Panc1 (cell line): ENCODE data around the gene CGB1. TPM values are rescaled to one million over a fixed set of nuclear protein-coding genes. Genes with fewer than 3 reads are reported as not detected.
"Not testable (repeated sequence)": the region's sequence is repeated elsewhere in the genome, so short reads cannot be mapped to it uniquely, and the experiment has no call there.

ENCODE experiments used
- ATAC-seq: fragments of 200-7000 bp; cut with Tn5 transposase; 2 replicates; pipeline ENCODE4 v1.9.1; 2020; ENCODE audit warnings: mild to moderate bottlenecking, moderate library complexity
- BruUV-seq: library from RNA; stranded (reverse); fragments of 400-500 nt; replicated peaks from 2 replicates; lab custom pipeline; 2021; lab: Mats Ljungman, UMichigan
- CTCF ChIA-PET: fragments of 300-600 bp; sonication (Branson Sonifier 250); formaldehyde crosslinking; loops from one replicate; lab custom pipeline; 2022; ENCODE audit warnings: antibody characterized with exemption; lab: Charles Lee
- POLR2A ChIA-PET: fragments of 300-600 bp; sonication (Branson Sonifier 250); formaldehyde crosslinking; loops from one replicate; lab custom pipeline; 2022; ENCODE audit warnings: antibody characterized with exemption; lab: Charles Lee
- DNase-seq: peaks from one replicate; pipeline ENCODE4 v3.0.0-alpha.2; 2010; ENCODE audit warnings: low read depth, low spot score
- H3K27ac ChIP-seq: 2 replicates; pipeline ENCODE4 v1.5.1; 2011; ENCODE audit warnings: mild to moderate bottlenecking, low read length, inconsistent platforms
- H3K27me3 ChIP-seq: fragments of 200-500 bp; sonication (Bioruptor generic); 2 replicates; pipeline ENCODE4 v1.6.0; 2014; ENCODE audit warnings: low read length, inconsistent platforms; ENCODE audit not compliant: control insufficient read depth, insufficient read depth
- H3K36me3 ChIP-seq: fragments of 200-500 bp; sonication (Bioruptor generic); 2 replicates; pipeline ENCODE4 v1.5.1; 2014; ENCODE audit warnings: inconsistent platforms, mild to moderate bottlenecking, low read length, moderate library complexity; ENCODE audit not compliant: control insufficient read depth, insufficient read depth
- H3K4me1 ChIP-seq: 2 replicates; pipeline ENCODE4 v1.5.1; 2011; ENCODE audit warnings: inconsistent platforms, mild to moderate bottlenecking, low read length, moderate library complexity; ENCODE audit not compliant: control insufficient read depth, insufficient read depth
- H3K4me3 ChIP-seq, 2 experiments: 2 replicates each; pipeline ENCODE4 v1.5.1; 2011 to 2012; ENCODE audit warnings: low read depth in 2 of 2, low read length in 2 of 2, mild to moderate bottlenecking in 2 of 2, inconsistent platforms in 1 of 2, moderate library complexity in 1 of 2
- H3K9me3 ChIP-seq: fragments of 200-500 bp; sonication (Bioruptor generic); 2 replicates; pipeline ENCODE4 v1.5.1; 2014; ENCODE audit warnings: low read depth, mild to moderate bottlenecking, inconsistent platforms, low read length, moderate library complexity; ENCODE audit not compliant: control insufficient read depth, insufficient read depth
- CTCF ChIP-seq: fragments of 450-650 bp; IDR thresholded peaks from 2 replicates; pipeline ENCODE4 v1.5.1; 2017; ENCODE audit warnings: mild to moderate bottlenecking
- POLR2AphosphoS5 ChIP-seq: IDR thresholded peaks from 2 replicates; pipeline ENCODE4 v1.6.1; 2012; ENCODE audit warnings: mild to moderate bottlenecking, low read depth, low read length, moderate library complexity
- SIN3A ChIP-seq: IDR thresholded peaks from 2 replicates; pipeline ENCODE4 v1.6.1; 2012; ENCODE audit warnings: low read depth, mild to moderate bottlenecking, low read length, moderate library complexity, borderline replicate concordance; ENCODE audit not compliant: insufficient read depth
- TCF7L2 ChIP-seq: IDR thresholded peaks from 2 replicates; pipeline ENCODE4 v1.6.1; 2011; ENCODE audit warnings: mild to moderate bottlenecking, low read depth, low read length, inconsistent platforms
- in situ Hi-C: cut with HindIII; loops from 2 replicates; pipeline ENCODE4 v1.10.0; 2016; ENCODE audit warnings: low sequenced_read_pairs, low pct_unique_long_range_greater_than_20kb
- intact Hi-C: fragments of 100-400 bp; cut with micrococcal nuclease; formaldehyde crosslinking; loops from one replicate; pipeline ENCODE4 v1.10.0; 2022; ENCODE audit not compliant: unreplicated experiment
- total RNA-seq: library from RNA; stranded (reverse); gene quantifications from one replicate; pipeline ENCODE4 v1.2.1, GENCODE V29; 2021; ENCODE audit not compliant: unreplicated experiment
- TF ChIP-seq, protein P1 (sequence below), 2 experiments: IDR thresholded peaks; 2 replicates each; pipeline ENCODE4 v1.6.1; 2011 to 2012; ENCODE audit warnings: low read depth in 2 of 2, control low read depth in 1 of 2, low read length in 1 of 2, mild to moderate bottlenecking in 1 of 2, moderate library complexity in 1 of 2; ENCODE audit not compliant: insufficient read depth in 1 of 2

The CGB1 gene
- total RNA-seq, 1 experiment from 2014 or later: not detected

DNA sequence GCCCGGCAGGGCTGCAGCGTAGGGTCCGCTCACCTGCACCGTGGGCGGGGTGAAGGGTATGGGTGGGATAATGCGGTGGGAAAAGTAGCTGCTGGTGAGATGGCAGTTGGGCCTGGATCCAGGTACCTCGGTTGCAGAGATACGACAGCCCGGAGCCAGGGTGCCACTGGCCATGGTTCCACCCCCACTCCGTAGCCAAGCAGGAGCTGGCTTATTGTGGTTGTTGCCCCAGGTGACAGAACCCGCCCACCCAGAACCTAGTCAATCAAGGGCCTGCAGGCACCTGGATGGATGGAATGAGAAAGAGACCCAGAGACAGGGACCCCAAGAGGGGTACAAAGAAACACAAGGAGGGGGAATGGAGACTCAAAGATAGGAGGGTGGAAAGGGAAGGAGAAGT lies 16.4 kb downstream of the CGB1 start:
- ChIA-PET POLR2A (no interaction called here), CTCF (no interaction called here)
- in situ Hi-C loops: no loop called here
- TF ChIP-seq POLR2AphosphoS5 (no peak), SIN3A (no peak), TCF7L2 (no peak), CTCF (no peak)
- TF ChIP-seq, protein P1, sequence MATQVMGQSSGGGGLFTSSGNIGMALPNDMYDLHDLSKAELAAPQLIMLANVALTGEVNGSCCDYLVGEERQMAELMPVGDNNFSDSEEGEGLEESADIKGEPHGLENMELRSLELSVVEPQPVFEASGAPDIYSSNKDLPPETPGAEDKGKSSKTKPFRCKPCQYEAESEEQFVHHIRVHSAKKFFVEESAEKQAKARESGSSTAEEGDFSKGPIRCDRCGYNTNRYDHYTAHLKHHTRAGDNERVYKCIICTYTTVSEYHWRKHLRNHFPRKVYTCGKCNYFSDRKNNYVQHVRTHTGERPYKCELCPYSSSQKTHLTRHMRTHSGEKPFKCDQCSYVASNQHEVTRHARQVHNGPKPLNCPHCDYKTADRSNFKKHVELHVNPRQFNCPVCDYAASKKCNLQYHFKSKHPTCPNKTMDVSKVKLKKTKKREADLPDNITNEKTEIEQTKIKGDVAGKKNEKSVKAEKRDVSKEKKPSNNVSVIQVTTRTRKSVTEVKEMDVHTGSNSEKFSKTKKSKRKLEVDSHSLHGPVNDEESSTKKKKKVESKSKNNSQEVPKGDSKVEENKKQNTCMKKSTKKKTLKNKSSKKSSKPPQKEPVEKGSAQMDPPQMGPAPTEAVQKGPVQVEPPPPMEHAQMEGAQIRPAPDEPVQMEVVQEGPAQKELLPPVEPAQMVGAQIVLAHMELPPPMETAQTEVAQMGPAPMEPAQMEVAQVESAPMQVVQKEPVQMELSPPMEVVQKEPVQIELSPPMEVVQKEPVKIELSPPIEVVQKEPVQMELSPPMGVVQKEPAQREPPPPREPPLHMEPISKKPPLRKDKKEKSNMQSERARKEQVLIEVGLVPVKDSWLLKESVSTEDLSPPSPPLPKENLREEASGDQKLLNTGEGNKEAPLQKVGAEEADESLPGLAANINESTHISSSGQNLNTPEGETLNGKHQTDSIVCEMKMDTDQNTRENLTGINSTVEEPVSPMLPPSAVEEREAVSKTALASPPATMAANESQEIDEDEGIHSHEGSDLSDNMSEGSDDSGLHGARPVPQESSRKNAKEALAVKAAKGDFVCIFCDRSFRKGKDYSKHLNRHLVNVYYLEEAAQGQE (IDR thresholded peaks at IDR 0.05; ENCODE audit: insufficient read depth in 1 of 2, low read depth in 2 of 2, low read length in 1 of 2): no peak
- H3K4me1 ChIP-seq: no peaks in the 10 kb centered on the region; the same call in 1 of the 2 replicates
- no peak for ATAC-seq
- no peaks in the 10 kb centered on the region for H3K27me3 ChIP-seq
- H3K27ac ChIP-seq: no peak overlapping the region
- no peak overlapping the region for H3K4me3 ChIP-seq
- no peaks in the 10 kb centered on the region for H3K36me3 ChIP-seq
- no TSS peak for BruUV-seq
- no peaks in the 10 kb centered on the region for H3K9me3 ChIP-seq
- intact Hi-C loops: no loop called here
- DNase-seq: no peak

DNA sequence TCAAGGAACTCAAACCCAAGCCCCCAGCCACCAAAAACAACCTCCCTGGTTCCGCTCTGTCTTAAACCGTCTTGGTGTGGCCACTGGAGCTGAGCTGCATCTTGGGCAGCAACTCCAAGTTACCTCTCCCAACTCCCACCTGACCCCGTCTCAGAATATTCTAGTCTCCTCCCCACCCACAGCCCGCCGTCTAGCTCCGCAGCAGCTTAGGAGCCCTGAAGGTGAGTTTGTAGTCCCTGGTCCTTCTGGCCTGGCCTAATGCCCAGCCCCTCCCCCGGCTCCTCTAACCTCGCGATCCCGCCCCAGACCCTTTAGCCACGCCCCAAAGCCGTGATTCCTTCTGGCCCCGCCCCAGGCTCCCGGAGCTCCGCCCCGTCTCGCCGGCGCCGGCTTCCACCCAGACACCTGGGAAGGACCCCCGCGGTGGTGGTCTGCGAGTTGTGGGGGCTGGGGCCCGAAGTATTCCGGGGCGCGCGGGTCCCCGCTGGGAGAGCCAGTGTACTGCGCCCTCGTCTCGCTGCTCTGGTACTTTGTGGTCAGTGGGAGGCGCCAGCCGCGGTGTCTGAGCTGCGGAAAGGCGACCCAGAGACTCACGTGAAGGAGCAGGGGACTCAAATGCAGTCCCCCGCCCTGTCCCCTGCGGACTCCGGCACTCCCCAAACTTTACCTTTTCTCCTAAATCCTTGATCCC lies 17.3 kb downstream of the CGB1 start:
- ChIA-PET CTCF (no interaction called here), POLR2A (interaction anchor here (0.6 to 0.7 kb wide), 3 partner anchors 37 to 999 kb away, joined by 4 to 13 read pairs (median 5); no protein-coding TSS in a partner anchor)
- no peaks in the 10 kb centered on the region; the same call in 1 of the 2 replicates for H3K4me1 ChIP-seq
- BruUV-seq: no TSS peak
- peak overlapping the region; percentile 43 to 51 for H3K4me3 ChIP-seq
- TF ChIP-seq TCF7L2 (no peak), SIN3A (no peak), CTCF (no peak), POLR2AphosphoS5 (no peak)
- TF ChIP-seq, protein P1 (IDR thresholded peaks at IDR 0.05; ENCODE audit: insufficient read depth in 1 of 2, low read depth in 2 of 2, low read length in 1 of 2): no peak
- H3K36me3 ChIP-seq: no peaks in the 10 kb centered on the region
- H3K9me3 ChIP-seq: no peaks in the 10 kb centered on the region
- DNase-seq (no peak), ATAC-seq (peak; percentile 74)
- peak overlapping the region; percentile 72 for H3K27ac ChIP-seq
- in situ Hi-C loops: no loop called here
- intact Hi-C loops: no loop called here
- no peaks in the 10 kb centered on the region for H3K27me3 ChIP-seq

DNA sequence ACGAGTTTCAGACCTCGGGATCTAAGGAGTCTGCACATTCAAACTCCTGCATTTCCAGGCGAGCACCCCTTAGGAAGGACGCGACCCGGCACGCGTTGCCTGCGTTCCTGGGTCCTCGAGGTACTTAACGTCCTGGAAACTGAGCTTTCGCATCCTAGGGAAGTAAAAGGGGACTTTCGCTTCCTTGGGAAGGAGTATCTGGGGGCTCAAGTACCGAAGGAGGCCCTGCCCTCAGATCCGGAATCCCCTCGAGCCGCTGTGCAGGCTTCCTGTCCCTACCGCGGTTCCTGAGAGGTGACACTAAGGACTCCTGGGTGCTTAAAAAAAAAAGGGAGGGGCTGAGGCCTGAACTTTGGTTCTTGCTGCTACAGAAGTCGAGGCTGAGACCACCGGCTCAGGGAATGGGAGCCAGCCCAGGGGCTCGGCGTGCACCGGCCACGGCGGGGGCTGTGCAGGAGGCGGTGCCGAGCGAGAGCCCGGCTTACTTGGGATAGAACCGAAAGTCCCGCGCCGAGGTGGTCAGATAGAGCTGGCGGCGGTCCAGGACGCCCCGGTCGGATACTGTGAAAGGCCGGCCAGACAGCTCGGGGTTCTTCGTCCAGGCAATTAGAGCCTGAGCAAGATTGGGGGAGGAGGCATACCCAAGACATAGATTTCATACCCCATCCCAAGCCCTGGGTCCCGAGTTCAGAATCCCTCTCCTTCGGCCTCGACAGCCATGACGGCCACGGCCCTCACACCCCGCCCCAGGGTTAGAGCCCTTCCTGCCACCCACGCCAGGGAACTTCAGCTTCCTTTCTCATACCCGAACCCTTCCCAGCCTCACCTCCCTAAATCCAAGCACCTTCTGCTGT lies 18.1 kb downstream of the CGB1 start:
- POLR2A ChIA-PET: interaction anchor here (0.6 kb wide), 1 partner anchor 38 kb away, joined by 4 read pairs; no protein-coding TSS in a partner anchor

More for the DNA sequence above, 18.1 kb downstream of the CGB1 start:
- ATAC-seq: peak; percentile 8
- H3K36me3 ChIP-seq, BruUV-seq, H3K4me1 ChIP-seq, H3K27me3 ChIP-seq, DNase-seq, H3K9me3 ChIP-seq, in situ Hi-C loops, intact Hi-C loops: not testable (repeated sequence)
- Histone ChIP-seq H3K4me3 (peak overlapping the region; percentile 43 to 51), H3K27ac (peak overlapping the region; percentile 72)
- CTCF ChIA-PET: interaction anchor here (0.7 kb wide), 2 partner anchors 40 to 190 kb away, joined by 3 to 4 read pairs; no protein-coding TSS in a partner anchor
